Hindlimb muscle (tissue), 1 donor: ENCODE measurements around the gene DHRS4L2. TPM values are rescaled to one million over a fixed set of nuclear protein-coding genes. Genes with fewer than 3 reads are reported as not detected.

Source experiments
- polyA plus RNA-seq: library from polyadenylated mRNA; unstranded; fragments of 120-200 nt; gene quantifications from one replicate; pipeline ENCODE4 v1.2.1, GENCODE V29; 2013; ENCODE audit not compliant: insufficient read length

Gene DHRS4L2
- polyA plus RNA-seq, 1 donor, result 9.2 TPM

Other genes starting within 250 kb of the DHRS4L2 start
- 21.9 TPM for gene DHRS4, start 35.2 kb upstream of the DHRS4L2 start, polyA plus RNA-seq
- gene CARMIL3, start 63.1 kb downstream of the DHRS4L2 start, polyA plus RNA-seq, result 0.10 TPM
- gene CPNE6, start 82.6 kb downstream of the DHRS4L2 start, polyA plus RNA-seq, result not detected
- 4.3 TPM for gene PCK2, start 105.4 kb downstream of the DHRS4L2 start, polyA plus RNA-seq
- gene DCAF11, start 125.8 kb downstream of the DHRS4L2 start, polyA plus RNA-seq, result 48.2 TPM
- 1.7 TPM for gene NRL, start 126.0 kb downstream of the DHRS4L2 start, polyA plus RNA-seq
- gene FITM1, start 141.7 kb downstream of the DHRS4L2 start, polyA plus RNA-seq, result 146 TPM
- 110 TPM for gene PSME1, start 147.3 kb downstream of the DHRS4L2 start, polyA plus RNA-seq
- gene EMC9, start 152.7 kb downstream of the DHRS4L2 start, polyA plus RNA-seq, result 29.8 TPM
- gene PSME2, start 157.7 kb downstream of the DHRS4L2 start, polyA plus RNA-seq, result 75.2 TPM
- gene RNF31, start 158.6 kb downstream of the DHRS4L2 start, polyA plus RNA-seq, result 39.5 TPM
- 32.6 TPM for gene IRF9, start 172.3 kb downstream of the DHRS4L2 start, polyA plus RNA-seq
- 14.5 TPM for gene REC8, start 183.2 kb downstream of the DHRS4L2 start, polyA plus RNA-seq
- gene IPO4, start 199.9 kb downstream of the DHRS4L2 start, polyA plus RNA-seq, result 33.5 TPM
- gene TM9SF1, start 206.5 kb downstream of the DHRS4L2 start, polyA plus RNA-seq, result 18.6 TPM
- 4.5 TPM for gene TSSK4, start 216.8 kb downstream of the DHRS4L2 start, polyA plus RNA-seq
- gene CHMP4A, start 224.6 kb downstream of the DHRS4L2 start, polyA plus RNA-seq, result 37.6 TPM
- 9.3 TPM for gene MDP1, start 227.1 kb downstream of the DHRS4L2 start, polyA plus RNA-seq
- gene NEDD8, start 243.4 kb downstream of the DHRS4L2 start, polyA plus RNA-seq, result 176 TPM
- gene GMPR2, start 244.0 kb downstream of the DHRS4L2 start, polyA plus RNA-seq, result 45.8 TPM